GM21737 (cell line): ENCODE measurements around the gene C9orf72.

Source experiments
- ATAC-seq: cut with Tn5 transposase; IDR thresholded peaks from one replicate; pipeline ENCODE4 v1.9.1; 2021; ENCODE audit warnings: mild to moderate bottlenecking, moderate library complexity; ENCODE audit not compliant: unreplicated experiment

Gene C9orf72

DNA sequence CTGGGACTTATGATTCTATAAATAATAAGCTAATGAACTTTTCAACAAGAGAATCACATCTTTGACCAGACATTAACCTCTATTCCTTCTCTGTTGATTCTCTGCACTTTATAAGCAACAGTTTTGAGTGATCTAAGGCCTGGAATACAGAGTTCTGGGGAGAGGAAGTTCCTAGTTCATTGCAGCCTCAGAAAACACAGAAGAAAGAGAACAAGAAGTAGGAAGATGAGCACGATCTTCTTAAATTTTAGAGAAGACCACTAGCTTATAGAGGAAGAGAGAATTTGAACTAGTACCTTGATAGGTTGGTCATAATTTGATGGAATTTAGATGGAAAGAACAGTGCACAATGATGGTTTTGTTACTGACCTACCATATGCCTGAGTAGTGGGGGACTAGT is 8.5 kb upstream of the C9orf72 start:
- no peak for ATAC-seq

- peak; percentile 86 for ATAC-seq
Observed at GRCh38 chr9:27573634-27574590, 631 bp upstream of the C9orf72 start.

GRCh38 chr9:27572566-27572917 is 739 bp downstream of the C9orf72 start:
- ATAC-seq = peak; percentile 32

- no peak for ATAC-seq
Observed at GRCh38 chr9:27572061-27572460, 1.2 kb downstream of the C9orf72 start.

DNA sequence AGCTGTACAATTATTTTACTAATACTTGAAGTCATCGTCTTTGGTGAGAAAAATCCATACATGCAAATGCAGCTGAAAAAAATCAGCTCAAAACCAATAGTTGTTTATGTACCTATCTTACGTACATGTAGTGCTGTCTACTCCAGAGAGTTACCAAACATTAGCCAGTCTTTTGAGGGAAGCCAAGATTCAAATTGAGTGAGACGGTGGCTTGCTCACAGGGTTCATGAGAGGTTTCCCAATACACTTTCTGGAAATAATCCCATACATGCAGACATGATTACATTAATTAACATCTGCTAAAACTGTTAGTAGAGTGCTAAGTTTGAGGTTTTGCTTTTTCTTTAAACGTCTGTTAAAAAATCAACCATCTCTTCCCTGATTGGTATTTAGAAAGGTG is 2.3 kb downstream of the C9orf72 start:
- no peak for ATAC-seq

DNA sequence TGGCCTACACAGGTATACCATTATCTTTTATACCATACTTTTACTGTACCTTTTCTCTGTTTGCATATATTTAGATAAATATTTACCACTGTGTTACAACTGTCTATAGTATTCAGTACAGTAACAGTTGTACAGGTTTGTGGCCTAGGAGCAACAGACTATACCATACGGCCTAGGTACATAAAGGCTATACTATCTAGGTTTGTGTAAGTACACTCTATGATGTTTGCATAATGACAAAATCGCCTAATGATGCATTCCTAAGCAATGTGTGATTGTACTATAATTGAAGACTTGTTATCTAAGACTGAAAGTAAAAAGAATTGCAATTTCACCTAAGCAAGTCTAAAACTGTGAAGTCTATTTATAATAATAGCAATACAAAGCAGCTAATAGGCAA is 3.9 kb downstream of the C9orf72 start:
- no peak for ATAC-seq

- no peak for ATAC-seq
Observed at GRCh38 chr9:27566118-27566517, 7.2 kb downstream of the C9orf72 start.

DNA sequence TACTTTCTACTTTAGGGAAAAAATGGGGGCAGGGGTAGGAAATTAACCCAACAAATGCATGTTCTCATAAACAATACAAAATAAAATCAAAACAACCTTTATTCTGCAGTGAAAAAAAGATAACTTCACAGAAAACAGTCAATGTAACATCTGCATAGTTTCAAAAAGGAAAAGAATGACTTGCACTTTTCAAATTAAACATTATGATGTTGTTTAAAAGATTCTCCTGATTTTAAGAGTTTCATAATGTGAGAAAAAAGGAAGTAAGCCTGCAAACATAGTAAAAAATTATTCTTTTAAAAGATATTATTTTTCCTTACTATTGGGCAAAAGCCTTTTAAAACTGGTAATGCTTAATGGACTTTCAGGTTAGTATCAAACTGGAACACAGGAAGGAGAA is 7.6 kb downstream of the C9orf72 start:
- ATAC-seq = no peak

DNA sequence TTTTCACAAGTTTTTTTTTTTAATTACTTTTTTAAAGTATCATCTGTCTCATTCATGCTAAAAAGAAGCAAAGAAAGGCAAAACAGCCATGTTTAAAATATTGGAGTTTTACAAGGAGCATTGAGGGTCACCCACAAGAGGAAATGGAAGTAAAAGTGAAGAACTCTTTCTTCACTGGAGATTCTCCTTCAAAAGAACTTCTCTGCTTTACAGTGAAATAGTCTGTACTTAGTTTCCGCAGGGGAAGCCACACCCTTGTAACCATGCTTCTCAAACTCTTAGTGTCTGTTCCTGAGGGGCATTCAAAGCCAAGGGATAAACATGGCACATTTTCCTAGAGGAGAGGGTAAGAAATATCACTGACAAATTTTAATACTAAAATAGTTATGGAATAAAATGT is 8.6 kb downstream of the C9orf72 start:
- ATAC-seq = no peak

DNA sequence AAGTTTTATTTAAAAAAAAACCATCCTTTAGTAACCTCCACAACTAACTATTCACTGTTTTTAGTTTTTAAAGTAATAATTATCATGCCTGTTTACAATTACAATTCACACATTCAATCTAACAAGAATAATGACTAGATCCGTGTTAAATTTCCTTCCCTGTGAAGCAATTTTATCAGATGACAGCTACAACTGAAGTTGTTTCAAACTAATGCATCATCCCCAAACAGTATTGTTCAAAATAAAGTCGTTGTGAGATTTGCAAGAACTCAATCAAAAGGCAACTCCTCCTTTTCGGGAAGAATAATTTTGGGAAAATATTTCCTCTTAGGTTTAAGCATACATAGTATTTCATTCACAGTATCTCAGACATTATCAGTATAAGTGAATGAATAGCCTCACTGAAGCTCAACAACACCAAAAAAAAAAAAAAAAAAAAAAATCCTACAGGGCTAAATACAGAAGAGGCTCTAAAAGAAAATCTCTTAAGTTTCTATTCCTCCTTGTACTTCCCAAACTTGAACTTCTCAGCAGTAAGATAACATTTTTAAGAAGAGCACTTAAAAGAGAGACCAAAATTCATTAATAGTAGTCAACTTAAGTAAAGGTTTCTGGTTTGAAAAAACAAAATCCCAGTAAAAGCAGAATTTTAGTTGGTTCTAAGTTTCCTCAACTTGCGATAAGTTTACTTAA is 9.4 kb downstream of the C9orf72 start:
- ATAC-seq = no peak

GRCh38 chr9:27561685-27562084 is 11.6 kb downstream of the C9orf72 start:
- no peak for ATAC-seq

DNA sequence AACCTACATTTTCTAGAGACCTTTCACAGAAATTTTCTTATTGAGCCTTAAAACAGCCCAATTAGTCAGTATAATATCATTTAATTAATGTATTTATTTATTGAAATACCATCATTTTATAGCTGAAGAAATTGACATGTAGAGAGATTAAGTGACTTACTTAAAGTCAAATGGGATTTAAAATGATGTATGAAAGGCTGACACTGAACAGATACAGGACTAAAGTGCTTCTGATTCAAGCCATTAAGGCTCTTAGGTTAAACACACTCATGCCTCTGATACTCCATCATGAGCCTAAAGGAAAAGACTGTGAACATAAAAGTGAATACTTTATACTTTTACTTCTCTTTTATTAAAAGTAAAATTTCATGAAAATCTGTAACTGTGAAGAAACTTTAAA is 12.8 kb downstream of the C9orf72 start:
- no peak for ATAC-seq

- ATAC-seq = no peak
Observed at GRCh38 chr9:27558307-27558706, 15.0 kb downstream of the C9orf72 start.

DNA sequence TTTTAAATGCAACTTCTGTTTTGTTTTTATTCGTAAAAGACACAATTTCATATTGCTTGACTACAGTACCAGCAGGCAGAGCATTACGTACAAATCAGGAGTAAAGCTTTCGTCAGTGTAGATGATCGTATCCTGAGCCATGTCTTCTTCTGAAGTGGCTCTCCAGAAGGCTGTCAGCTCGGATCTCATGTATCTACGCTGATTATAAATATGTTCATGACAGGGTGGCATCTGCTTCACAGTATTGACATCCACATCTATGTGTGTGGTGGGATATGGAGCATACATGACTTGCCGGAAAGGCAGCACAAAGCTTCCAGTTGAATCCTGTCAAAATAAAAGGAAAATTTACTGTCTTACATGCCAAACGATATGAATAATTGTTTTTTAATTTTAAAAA is 16.8 kb downstream of the C9orf72 start:
- ATAC-seq = no peak

DNA sequence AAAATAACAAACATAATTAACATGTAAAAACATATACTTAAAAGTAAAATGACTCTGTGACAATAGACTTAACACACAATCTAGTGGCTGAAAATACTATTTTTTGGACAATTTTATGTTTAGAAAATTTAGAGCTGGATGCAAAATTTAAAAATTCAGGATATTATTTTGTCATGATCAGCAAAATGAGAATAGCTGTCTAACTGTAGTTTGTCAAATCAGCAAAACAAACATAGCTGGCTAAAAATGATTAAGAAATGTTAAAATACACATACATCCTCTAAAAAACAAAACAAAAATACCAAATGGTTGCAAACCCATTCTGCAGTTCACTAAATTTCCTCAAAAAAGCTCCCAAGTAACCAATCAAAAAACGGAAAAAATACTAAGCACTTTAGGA is 18.6 kb downstream of the C9orf72 start:
- ATAC-seq = no peak

DNA sequence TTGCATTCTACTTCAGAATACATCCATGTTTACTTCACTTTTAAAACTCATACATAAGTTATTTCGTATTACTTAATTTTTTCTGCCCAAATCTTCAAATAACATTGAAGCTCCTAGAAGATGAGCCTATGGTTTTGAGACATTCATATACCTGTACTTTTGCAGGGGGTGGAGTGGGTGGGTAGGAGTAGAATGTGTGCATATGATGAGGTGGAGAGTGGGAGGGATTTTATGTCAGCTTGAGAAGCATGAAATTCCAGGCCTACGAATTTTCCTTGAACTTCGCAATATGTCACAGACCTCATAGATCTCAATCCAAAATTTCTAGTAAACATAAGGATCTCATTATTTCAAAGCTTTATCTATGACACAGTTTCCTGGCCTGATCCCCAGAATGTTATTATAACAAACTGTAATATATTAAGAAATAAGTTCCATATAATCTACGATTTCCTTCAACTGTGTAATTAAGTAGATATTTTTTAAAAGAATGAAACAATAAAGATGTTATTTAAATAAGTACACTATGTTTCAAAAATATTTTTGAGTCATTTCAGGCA is 24.0 kb downstream of the C9orf72 start:
- ATAC-seq = no peak

DNA sequence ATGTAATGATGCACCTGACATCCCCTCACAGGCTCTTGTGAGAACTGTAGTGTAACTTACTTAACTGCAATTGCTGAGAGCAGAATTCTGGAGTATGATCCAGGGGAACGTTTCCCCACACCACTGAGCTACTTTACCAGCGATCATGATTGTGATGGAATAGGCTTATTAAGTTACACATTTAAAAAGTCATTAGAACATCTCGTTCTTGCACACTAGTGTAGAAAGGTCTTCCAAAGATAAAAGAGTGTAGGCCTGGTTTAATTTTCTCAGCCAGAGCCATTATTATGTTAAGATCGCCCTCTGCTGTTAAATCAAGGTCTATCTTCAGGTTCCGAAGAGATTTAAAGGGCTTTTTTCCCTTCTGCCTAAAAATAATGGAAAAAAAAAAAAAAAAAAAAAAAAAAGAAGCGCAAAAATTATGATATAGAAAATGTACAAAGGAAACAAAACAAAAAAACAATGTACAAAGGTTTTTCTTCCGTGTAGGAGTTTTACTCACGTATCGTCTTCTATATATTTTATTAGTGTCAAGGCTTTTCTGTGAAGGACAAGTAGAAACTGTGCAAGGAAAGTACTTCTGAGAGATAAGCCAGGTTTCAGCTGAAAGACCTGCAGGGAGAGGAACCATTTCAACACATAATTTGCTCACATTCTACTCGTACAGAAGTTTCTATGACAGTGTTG is 25.1 kb downstream of the C9orf72 start:
- no peak for ATAC-seq

DNA sequence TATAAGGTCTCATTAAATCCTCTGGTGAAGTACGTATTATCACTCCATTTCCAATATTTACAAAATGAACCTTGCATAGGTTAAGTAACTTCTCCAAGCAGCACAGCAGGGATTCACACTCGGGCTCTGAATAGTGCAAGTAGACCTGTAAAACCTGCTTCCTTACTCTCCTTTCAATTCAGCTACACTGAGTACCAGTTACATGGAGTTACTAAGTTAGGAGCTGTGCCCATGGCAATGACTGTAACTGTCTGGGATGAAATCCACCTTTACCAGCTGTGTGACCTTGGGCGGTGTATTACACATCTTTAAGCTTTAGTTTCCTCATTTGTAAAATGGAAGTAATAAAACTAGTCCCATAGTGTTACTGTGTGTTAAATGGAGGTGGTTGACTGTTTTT is 27.8 kb downstream of the C9orf72 start:
- no peak for ATAC-seq

DNA sequence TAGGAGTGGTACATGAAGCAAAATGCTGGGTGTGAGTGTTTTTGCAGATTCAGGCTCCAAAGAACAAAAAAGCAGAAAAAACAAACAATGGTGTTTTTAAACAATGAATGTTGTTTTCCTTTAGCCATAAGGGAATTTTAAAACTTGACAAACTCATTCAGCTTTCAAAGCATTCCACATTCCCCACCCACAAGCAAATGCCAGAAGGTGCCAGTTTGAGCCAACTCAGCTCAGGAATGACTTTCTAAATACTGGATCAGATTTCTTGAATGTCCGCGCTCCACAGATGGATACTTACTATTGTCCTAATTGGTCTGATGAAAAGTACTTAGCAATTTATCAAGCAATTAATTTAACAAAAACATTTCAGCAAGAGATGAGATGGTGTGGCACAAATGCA is 30.8 kb downstream of the C9orf72 start:
- ATAC-seq = no peak

GRCh38 chr9:27541740-27542139 is 31.5 kb downstream of the C9orf72 start:
- no peak for ATAC-seq

- ATAC-seq = no peak
Observed at GRCh38 chr9:27540502-27540901, 32.8 kb downstream of the C9orf72 start.
